Endothelial cell of umbilical vein (primary cell): ENCODE data around the gene TDO2. TPM values are rescaled to one million over a fixed set of nuclear protein-coding genes. Genes with fewer than 3 reads are reported as not detected.

Source experiments
- BruUV-seq: library from RNA; stranded (reverse); fragments of 400-500 nt; replicated peaks from 2 replicates; lab custom pipeline; 2021; lab: Mats Ljungman, UMichigan
- CTCF ChIA-PET: fragments of 300-600, 350-600 bp; sonication (Branson Sonifier 250); formaldehyde crosslinking; loops from one replicate; lab custom pipeline; 2021; ENCODE audit warnings: antibody characterized with exemption, inconsistent platforms; lab: Charles Lee
- POLR2A ChIA-PET: fragments of 300-600, 350-600 bp; sonication (Branson Sonifier 250); formaldehyde crosslinking; loops from one replicate; lab custom pipeline; 2021; ENCODE audit warnings: antibody characterized with exemption, inconsistent platforms; lab: Charles Lee
- DNase-seq: peaks from one replicate; pipeline ENCODE4 v3.0.0-alpha.2; 2011; ENCODE audit warnings: low read depth, low spot score
- FAIRE-seq: peaks from 2 replicates; lab custom pipeline; 2011; peaks lifted over from hg19 to GRCh38; lab: Jason Lieb, UNC
- H2AFZ ChIP-seq: 2 replicates; pipeline ENCODE4 v1.6.0; 2012; ENCODE audit warnings: low read depth, low read length, control low read depth, inconsistent platforms
- H3K27ac ChIP-seq: 2 replicates; pipeline ENCODE4 v1.5.1; 2011; ENCODE audit warnings: low read depth, mild to moderate bottlenecking, control low read depth, low read length, moderate library complexity; ENCODE audit not compliant: insufficient read depth
- H3K27me3 ChIP-seq, 2 experiments: 2 replicates each; pipeline versions ENCODE4 v1.6.0 to v1.6.1; 2011; ENCODE audit warnings: low read length in 2 of 2, mixed read lengths in 1 of 2; ENCODE audit not compliant: control insufficient read depth in 2 of 2, insufficient read depth in 2 of 2
- H3K36me3 ChIP-seq, 2 experiments: 2 replicates in 1 of 2; 3 replicates in 1 of 2; pipeline ENCODE4 v1.5.1; 2011; ENCODE audit warnings: low read length in 2 of 2, mild to moderate bottlenecking in 1 of 2, moderate library complexity in 1 of 2; ENCODE audit not compliant: control insufficient read depth in 2 of 2, insufficient read depth in 2 of 2; ENCODE audit errors: extremely low read depth in 1 of 2
- H3K4me1 ChIP-seq: 3 replicates; pipeline ENCODE4 v1.5.1; 2011; ENCODE audit warnings: mild to moderate bottlenecking, low read length; ENCODE audit not compliant: control insufficient read depth, insufficient read depth; ENCODE audit errors: extremely low read depth
- H3K4me2 ChIP-seq: 2 replicates; pipeline ENCODE4 v1.6.1; 2011; ENCODE audit warnings: low read length, control low read depth, mixed read lengths; ENCODE audit not compliant: insufficient read depth
- H3K4me3 ChIP-seq, 3 experiments: fragments of 200-600 bp in 1 of 3; sonication (generic), shearing (Covaris generic) in 1 of 3; replicated peaks in 1 of 3; 2 replicates each; pipeline ENCODE4 v1.5.1; 2011 to 2016; ENCODE audit warnings: control low read depth in 3 of 3, low read length in 3 of 3, mild to moderate bottlenecking in 2 of 3, inconsistent platforms in 1 of 3, low read depth in 1 of 3, moderate library complexity in 1 of 3; ENCODE audit not compliant: insufficient read depth in 1 of 3
- H3K79me2 ChIP-seq: 2 replicates; pipeline ENCODE4 v1.6.0; 2012; ENCODE audit warnings: low read length, inconsistent platforms; ENCODE audit not compliant: control insufficient read depth, insufficient read depth
- H3K9ac ChIP-seq: replicated peaks from 2 replicates; pipeline ENCODE3; 2011; ENCODE audit warnings: low read length, control low read depth; ENCODE audit not compliant: insufficient read depth; ENCODE audit errors: extremely low read depth
- H3K9me1 ChIP-seq: replicated peaks from 3 replicates; pipeline ENCODE4 v1.6.0; 2011; ENCODE audit warnings: mild to moderate bottlenecking, low read length; ENCODE audit not compliant: control insufficient read depth, insufficient read depth; ENCODE audit errors: extremely low read depth
- H3K9me3 ChIP-seq: replicated peaks from 2 replicates; pipeline ENCODE4 v1.5.1; 2012; ENCODE audit warnings: low read length, inconsistent platforms; ENCODE audit not compliant: control insufficient read depth, insufficient read depth
- H4K20me1 ChIP-seq: replicated peaks from 2 replicates; pipeline ENCODE3; 2011; ENCODE audit warnings: mild to moderate bottlenecking, low read length; ENCODE audit not compliant: control insufficient read depth, insufficient read depth; ENCODE audit errors: extremely low read depth
- EZH2 ChIP-seq: IDR thresholded peaks from 2 replicates; pipeline ENCODE4 v1.6.1; 2012; ENCODE audit warnings: borderline replicate concordance, low read depth, mild to moderate bottlenecking, moderate library complexity, low read length, inconsistent platforms; ENCODE audit not compliant: severe bottlenecking
- FOS ChIP-seq: IDR thresholded peaks from 2 replicates; pipeline ENCODE4 v1.6.1; 2011; ENCODE audit warnings: mild to moderate bottlenecking, low read length, moderate library complexity, borderline replicate concordance; ENCODE audit not compliant: insufficient read depth
- GATA2 ChIP-seq: IDR thresholded peaks from 2 replicates; pipeline ENCODE4 v1.7.0; 2011; ENCODE audit warnings: low read depth, mild to moderate bottlenecking, moderate library complexity, mixed read lengths, low read length; ENCODE audit not compliant: insufficient read length, insufficient read depth
- JUN ChIP-seq: IDR thresholded peaks from 2 replicates; pipeline ENCODE4 v1.6.1; 2011; ENCODE audit warnings: borderline replicate concordance, low read depth; ENCODE audit not compliant: insufficient read length, insufficient read depth
- MYC ChIP-seq: IDR thresholded peaks from one replicate; pipeline ENCODE4 v1.6.1; 2011; ENCODE audit warnings: mild to moderate bottlenecking, low read depth, low read length
- POLR2A ChIP-seq: IDR thresholded peaks from 2 replicates; pipeline ENCODE4 v1.6.1; 2012; ENCODE audit warnings: low read depth, mild to moderate bottlenecking, control low read depth, low read length
- POLR2AphosphoS5 ChIP-seq: IDR thresholded peaks from 2 replicates; pipeline ENCODE4 v1.6.1; 2012; ENCODE audit warnings: low read depth, mild to moderate bottlenecking, control low read depth, low read length, moderate library complexity; ENCODE audit not compliant: insufficient read depth
- dilution Hi-C: fragments of 300-500 bp; cut with MboI; formaldehyde crosslinking; loops from one replicate; pipeline ENCODE4 v1.15.0; 2019; ENCODE audit warnings: low sequenced_read_pairs; ENCODE audit not compliant: extremely low pct_ligation_motif_present
- intact Hi-C: fragments of 100-400 bp; cut with micrococcal nuclease; formaldehyde crosslinking; loops from one replicate; pipeline ENCODE4 v1.10.0; 2022
- polyA plus RNA-seq, 4 experiments: library from polyadenylated mRNA; depleted of rRNA in 3 of 4; stranded (reverse) in 3 of 4; unstranded in 1 of 4; fragments of >200 nt; gene quantifications; 2 replicates each; pipeline versions ENCODE4 v1.2.1 to v1.2.3, GENCODE V29; 2011 to 2012; ENCODE audit warnings: missing spikeins in 1 of 4
- total RNA-seq: library from RNA; stranded (reverse); gene quantifications from 2 replicates; pipeline ENCODE4 v1.2.3, GENCODE V29; 2021
- TF ChIP-seq, protein P1 (sequence below), 2 donors: IDR thresholded peaks; 1 replicate in 1 of 2; 2 replicates in 1 of 2; pipeline ENCODE4 v1.5.1; 2011; ENCODE audit warnings: low read length in 2 of 2, mild to moderate bottlenecking in 2 of 2, moderate library complexity in 2 of 2, control low read depth in 1 of 2, inconsistent platforms in 1 of 2, low read depth in 1 of 2; ENCODE audit not compliant: insufficient read depth in 1 of 2; ENCODE audit errors: extremely low read depth in 1 of 2
- TF ChIP-seq, protein P2 (sequence below): IDR thresholded peaks from 2 replicates; pipeline ENCODE4 v1.6.1; 2011; ENCODE audit not compliant: insufficient read depth, insufficient read length

Gene TDO2
- total and polyA plus RNA-seq, 2 donors (not counting 3 experiments of a cell fraction or from before 2014, with no cell fraction given) = not detected

DNA sequence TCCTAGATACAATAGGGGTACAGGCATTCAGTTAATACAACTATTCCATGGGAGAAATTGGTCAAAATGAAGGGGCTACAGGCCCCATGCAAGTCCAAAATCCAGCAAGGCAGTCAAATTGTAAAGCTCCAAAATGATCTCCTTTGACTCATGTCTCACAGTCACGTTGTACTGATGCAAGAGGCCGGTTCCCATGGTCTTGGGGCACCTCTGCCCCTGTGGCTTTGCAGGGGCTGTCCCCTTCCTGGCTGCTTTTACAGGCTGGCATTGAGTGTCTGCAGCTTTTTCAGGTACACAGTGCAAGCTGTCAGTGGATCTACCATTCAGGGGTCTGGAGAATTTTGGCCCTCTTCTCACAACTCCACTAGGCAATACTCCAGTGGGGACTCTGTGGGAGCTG is 24.9 kb upstream of the TDO2 start:
- Histone ChIP-seq H3K9ac (no peak overlapping the region), H3K9me1 (no peaks in the 10 kb centered on the region), H3K27ac (no peak overlapping the region), H3K4me3 (no peak overlapping the region), H3K4me1 (no peaks in the 10 kb centered on the region), H3K9me3 (no peaks in the 10 kb centered on the region), H2AFZ (no peak overlapping the region), H3K36me3 (no peaks in the 10 kb centered on the region), H3K79me2 (no peaks in the 10 kb centered on the region), H3K27me3 (no peaks in the 10 kb centered on the region), H4K20me1 (no peaks in the 10 kb centered on the region), H3K4me2 (no peak overlapping the region)
- intact Hi-C loops = no loop called here
- POLR2A ChIA-PET = no interaction called here
- DNase-seq (no peak), FAIRE-seq (no peak)
- CTCF ChIA-PET = no interaction called here
- dilution Hi-C loops = no loop called here
- BruUV-seq = no TSS peak
- TF ChIP-seq POLR2AphosphoS5 (no peak), JUN (no peak), FOS (no peak), POLR2A (no peak), EZH2 (no peak), MYC (no peak), GATA2 (no peak)
- TF ChIP-seq, protein P1, sequence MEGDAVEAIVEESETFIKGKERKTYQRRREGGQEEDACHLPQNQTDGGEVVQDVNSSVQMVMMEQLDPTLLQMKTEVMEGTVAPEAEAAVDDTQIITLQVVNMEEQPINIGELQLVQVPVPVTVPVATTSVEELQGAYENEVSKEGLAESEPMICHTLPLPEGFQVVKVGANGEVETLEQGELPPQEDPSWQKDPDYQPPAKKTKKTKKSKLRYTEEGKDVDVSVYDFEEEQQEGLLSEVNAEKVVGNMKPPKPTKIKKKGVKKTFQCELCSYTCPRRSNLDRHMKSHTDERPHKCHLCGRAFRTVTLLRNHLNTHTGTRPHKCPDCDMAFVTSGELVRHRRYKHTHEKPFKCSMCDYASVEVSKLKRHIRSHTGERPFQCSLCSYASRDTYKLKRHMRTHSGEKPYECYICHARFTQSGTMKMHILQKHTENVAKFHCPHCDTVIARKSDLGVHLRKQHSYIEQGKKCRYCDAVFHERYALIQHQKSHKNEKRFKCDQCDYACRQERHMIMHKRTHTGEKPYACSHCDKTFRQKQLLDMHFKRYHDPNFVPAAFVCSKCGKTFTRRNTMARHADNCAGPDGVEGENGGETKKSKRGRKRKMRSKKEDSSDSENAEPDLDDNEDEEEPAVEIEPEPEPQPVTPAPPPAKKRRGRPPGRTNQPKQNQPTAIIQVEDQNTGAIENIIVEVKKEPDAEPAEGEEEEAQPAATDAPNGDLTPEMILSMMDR (IDR thresholded peaks at IDR 0.05; ENCODE audit: extremely low read depth in 1 of 2, insufficient read depth in 1 of 2, low read depth in 1 of 2, low read length in 2 of 2) = no peak
- TF ChIP-seq, protein P2, sequence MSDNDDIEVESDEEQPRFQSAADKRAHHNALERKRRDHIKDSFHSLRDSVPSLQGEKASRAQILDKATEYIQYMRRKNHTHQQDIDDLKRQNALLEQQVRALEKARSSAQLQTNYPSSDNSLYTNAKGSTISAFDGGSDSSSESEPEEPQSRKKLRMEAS = no peak
